Large intestine (tissue), 3 donors: ENCODE data around the gene PRELP. TPM values are rescaled to one million over a fixed set of nuclear protein-coding genes. Genes with fewer than 3 reads are reported as not detected.

Experiments used
- DNase-seq, 2 donors: peaks; one replicate each; pipeline versions ENCODE4 v3.0.0 to v3.0.0-alpha.2; 2013
- H3K27ac ChIP-seq: one replicate; pipeline ENCODE4 v1.5.1; 2013; ENCODE audit warnings: low read length
- H3K27me3 ChIP-seq: 2 replicates; pipeline ENCODE4 v1.6.1; 2013; ENCODE audit warnings: low read length; ENCODE audit not compliant: control insufficient read depth, insufficient read depth
- H3K36me3 ChIP-seq: 2 replicates; pipeline ENCODE4 v1.6.1; 2013; ENCODE audit warnings: low read length; ENCODE audit not compliant: control insufficient read depth, insufficient read depth
- H3K4me1 ChIP-seq: one replicate; pipeline ENCODE4 v1.6.1; 2013; ENCODE audit warnings: low read length; ENCODE audit not compliant: control insufficient read depth, insufficient read depth
- H3K4me3 ChIP-seq: one replicate; pipeline ENCODE4 v1.5.1; 2013; ENCODE audit warnings: low read length
- H3K9me3 ChIP-seq: one replicate; pipeline ENCODE4 v1.6.1; 2013; ENCODE audit warnings: mild to moderate bottlenecking, low read depth, low read length, moderate library complexity; ENCODE audit not compliant: control insufficient read depth
- WGBS: methylation state at CpG from one replicate; pipeline ENCODE4 v1.1.5; 2013; ENCODE audit warnings: low lambda C conversion rate; ENCODE audit not compliant: insufficient coverage; 5-methylcytosine and 5-hydroxymethylcytosine counted together
- polyA plus RNA-seq: library from polyadenylated mRNA; unstranded; fragments of 120-200 nt; gene quantifications from one replicate; pipeline ENCODE4 v1.2.1, GENCODE V29; 2013

Gene PRELP
- polyA plus RNA-seq, 1 donor: 4.4 TPM

DNA sequence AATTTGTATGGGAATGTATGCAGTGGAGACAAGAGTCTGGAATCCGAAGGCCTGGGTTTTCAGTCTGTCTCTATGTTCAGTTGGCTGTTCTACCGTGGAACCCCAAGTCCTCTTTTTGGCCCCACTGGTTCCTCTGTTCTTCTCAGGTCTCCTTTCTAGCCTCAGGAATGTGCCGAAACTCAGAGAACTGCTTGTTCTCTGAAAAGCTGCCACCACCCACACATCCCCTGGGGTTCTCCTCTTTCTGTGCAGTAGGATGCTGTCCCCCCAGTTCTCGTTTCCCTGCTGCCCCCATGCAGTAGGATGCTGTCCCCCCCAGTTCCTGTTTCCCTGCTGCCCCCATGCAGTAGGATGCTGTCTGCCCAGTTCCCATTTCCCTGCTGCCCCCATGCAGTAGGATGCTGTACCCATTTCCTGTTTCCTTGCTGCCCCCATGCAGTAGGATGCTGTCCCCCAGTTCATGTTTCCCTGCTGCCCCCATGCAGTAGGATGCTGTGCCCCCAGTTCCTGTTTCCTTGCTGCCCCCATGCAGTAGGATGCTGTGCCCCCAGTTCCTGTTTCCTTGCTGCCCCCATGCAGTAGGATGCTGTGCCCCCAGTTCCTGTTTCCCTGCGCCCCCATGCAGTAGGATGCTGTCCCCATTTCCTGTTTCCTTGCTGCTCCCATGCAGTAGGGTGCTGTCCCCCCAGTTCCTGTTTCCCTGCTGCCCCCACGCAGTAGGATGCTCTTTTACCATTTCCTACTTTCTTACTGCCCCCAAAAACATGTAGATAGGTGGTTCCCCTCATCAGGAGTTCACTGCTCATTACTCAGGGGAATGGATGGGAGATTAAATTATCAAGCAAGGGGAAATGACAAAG, 53.6 kb downstream of the PRELP start:
- H3K36me3 ChIP-seq: no peaks in the 10 kb centered on the region
- H3K4me3 ChIP-seq: no peak overlapping the region
- 81% methylated on average over 3 of the region's 6 CpGs for WGBS
- H3K27me3 ChIP-seq: no peaks in the 10 kb centered on the region
- no peak overlapping the region for H3K27ac ChIP-seq
- DNase-seq: no peak
- H3K9me3 ChIP-seq: no peaks in the 10 kb centered on the region
- peaks cover 7% of the 10 kb centered on the region for H3K4me1 ChIP-seq

DNA sequence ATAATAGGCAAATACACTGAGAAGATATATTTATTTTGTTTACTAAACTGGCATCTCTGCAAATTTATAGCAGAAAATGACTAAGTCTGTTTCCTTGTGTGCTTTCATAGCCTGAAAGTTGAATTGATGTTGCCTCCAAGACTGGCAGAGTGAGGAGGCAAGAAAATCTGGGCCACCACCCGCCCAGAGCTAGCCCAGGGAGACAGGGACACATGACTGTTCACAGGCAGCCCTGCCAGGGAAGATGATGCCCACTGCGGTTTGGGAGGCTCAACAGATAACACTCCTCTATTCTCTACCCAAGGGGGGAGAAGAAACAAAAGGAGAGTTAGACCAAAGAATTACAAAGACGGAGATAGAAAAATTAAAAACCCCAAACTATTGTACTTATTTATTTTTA, 55.5 kb downstream of the PRELP start:
- H3K27ac ChIP-seq: no peak overlapping the region
- H3K4me1 ChIP-seq: peaks cover 7% of the 10 kb centered on the region
- no peaks in the 10 kb centered on the region for H3K27me3 ChIP-seq
- DNase-seq: no peak
- no peak overlapping the region for H3K4me3 ChIP-seq
- no peaks in the 10 kb centered on the region for H3K9me3 ChIP-seq
- WGBS: 70% methylated on average over 2 of the region's 3 CpGs
- no peaks in the 10 kb centered on the region for H3K36me3 ChIP-seq

DNA sequence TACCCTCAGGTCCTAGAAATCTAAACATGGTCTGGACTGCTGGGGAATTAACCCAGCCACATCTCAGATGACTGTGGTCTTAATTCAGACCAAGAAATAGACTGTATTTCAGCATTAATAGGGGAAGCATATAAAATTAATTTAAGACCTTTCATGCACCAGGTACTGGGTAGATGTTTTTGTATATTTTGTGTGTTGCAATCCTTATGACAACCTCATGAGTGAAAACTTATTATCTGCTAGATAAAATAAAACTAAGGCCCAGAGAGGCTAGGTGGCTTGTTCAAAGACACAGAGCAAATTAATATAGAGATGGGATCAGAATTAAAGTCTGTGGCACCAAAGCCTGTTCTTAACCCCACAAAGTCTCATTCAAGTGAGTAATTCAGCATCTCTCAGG, 58.4 kb downstream of the PRELP start:
- peaks cover 23% of the 10 kb centered on the region for H3K4me1 ChIP-seq

DNA sequence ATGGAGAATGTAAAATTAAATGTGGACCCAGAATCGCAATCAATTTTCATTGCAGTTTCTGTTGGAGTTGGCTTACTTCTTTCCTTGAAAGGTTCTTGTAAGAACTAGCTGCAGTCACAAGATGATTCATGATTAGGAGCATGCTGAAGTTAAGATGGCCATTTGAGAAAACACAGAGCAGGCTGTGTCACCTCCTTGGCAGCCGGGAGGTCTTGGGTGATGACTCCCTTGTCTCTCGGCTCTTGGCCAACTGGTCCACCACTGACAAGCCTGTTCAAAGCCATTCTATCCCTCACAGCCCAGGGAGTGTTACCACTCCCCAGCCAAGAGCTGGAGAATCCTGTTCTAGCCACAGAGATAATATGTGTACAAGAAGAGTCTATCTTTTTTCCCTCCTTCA, 58.9 kb downstream of the PRELP start:
- DNase-seq: peak in 1 of 2 donors; percentile 27
- no peak overlapping the region for H3K27ac ChIP-seq
- no peaks in the 10 kb centered on the region for H3K27me3 ChIP-seq
- H3K4me1 ChIP-seq: peaks cover 23% of the 10 kb centered on the region
- no peaks in the 10 kb centered on the region for H3K36me3 ChIP-seq
- WGBS: no CpG with 5 or more reads among the region's 3 CpGs
- H3K9me3 ChIP-seq: no peaks in the 10 kb centered on the region
- no peak overlapping the region for H3K4me3 ChIP-seq

More for the DNA sequence above, 58.4 kb downstream of the PRELP start:
- H3K9me3 ChIP-seq: no peaks in the 10 kb centered on the region
- no peaks in the 10 kb centered on the region for H3K36me3 ChIP-seq
- no peak overlapping the region for H3K27ac ChIP-seq
- H3K27me3 ChIP-seq: no peaks in the 10 kb centered on the region
- no peak overlapping the region for H3K4me3 ChIP-seq
- no peak for DNase-seq

DNA sequence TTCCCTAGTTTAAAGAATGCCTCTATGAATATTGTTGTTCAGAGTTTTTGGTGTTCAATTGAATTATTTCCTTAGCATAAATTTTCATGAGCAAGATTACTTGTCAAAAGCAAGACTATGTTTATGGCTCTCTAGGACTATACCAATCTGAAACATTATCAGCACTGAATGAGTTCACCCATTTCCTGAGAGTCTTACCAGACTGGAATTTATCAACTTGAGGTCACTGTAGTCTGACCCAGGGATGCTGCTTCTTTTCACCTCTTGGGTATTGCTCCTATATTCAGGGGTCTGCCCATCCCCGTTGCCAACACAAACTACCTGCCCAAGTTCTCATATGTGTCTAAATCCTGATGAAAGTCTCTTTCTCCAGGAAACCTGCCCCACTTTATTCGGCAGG, 61.0 kb downstream of the PRELP start:
- H3K27me3 ChIP-seq: no peaks in the 10 kb centered on the region
- no CpG with 5 or more reads among the region's 2 CpGs for WGBS
- no peaks in the 10 kb centered on the region for H3K36me3 ChIP-seq
- H3K4me3 ChIP-seq: no peak overlapping the region
- peaks cover 21% of the 10 kb centered on the region for H3K4me1 ChIP-seq
- no peaks in the 10 kb centered on the region for H3K9me3 ChIP-seq
- H3K27ac ChIP-seq: peak overlapping the region; percentile 55
- DNase-seq: no peak

DNA sequence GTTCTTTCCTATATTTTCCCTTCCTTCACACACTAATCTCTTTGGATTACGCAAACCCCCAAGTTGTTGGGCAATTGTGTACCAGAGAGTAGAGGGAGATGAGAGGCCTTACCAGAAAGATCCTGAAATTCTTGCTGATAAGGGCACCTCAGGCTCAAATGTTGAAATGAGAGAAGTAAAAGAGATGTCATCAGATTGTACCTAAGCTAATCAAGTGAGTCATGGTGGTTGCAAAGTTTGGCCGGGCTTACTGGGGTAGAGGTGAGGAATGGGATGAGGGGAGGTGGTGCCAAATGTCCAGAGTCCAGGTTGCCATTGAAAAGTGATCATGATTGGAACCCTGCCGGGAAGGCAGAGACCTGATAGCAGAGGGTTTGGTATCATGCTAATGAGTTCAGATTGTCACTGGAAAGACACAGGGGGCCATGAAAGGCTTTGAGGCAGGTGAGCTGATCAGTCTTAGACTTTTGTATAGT, 61.4 kb downstream of the PRELP start:
- no CpG with 5 or more reads among the region's 3 CpGs for WGBS
- H3K27ac ChIP-seq: peak overlapping the region; percentile 74
- peaks cover 21% of the 10 kb centered on the region for H3K4me1 ChIP-seq
- H3K9me3 ChIP-seq: no peaks in the 10 kb centered on the region
- H3K27me3 ChIP-seq: no peaks in the 10 kb centered on the region
- no peak overlapping the region for H3K4me3 ChIP-seq
- H3K36me3 ChIP-seq: no peaks in the 10 kb centered on the region
- peak; percentile 82 to 85 for DNase-seq

DNA sequence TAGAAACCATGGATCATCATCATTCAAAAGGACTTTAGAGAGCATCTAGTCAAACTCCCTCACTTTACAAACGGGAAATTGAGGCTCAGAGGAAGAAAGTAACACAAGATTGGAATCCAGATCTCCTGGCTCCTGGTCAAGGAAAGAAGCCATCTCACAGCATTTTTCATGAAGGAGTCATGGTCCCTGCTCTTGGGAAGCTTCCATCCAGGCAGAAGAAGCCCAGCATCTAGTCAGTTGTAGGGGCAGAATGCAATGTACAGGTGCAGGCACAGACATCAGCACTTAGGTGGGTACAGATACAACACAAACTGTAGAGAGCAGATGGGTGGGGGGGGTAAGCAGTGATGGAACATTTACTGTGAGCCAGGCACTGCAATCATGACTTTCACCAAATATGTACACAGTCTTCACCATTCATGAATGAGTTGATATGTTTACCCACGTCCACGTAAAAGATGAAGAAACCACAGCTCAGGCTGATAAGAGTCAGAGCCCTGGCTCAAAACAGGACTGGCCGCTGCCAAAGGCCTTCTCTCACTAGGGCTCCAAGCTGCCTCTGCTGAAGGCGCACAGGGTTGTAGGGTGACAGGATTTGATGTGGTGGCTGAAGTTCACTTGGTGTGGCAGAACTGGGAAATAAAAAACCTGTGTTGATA, 62.3 kb downstream of the PRELP start:
- Histone ChIP-seq H3K27ac (peak overlapping the region; percentile 74), H3K36me3 (no peaks in the 10 kb centered on the region), H3K9me3 (no peaks in the 10 kb centered on the region), H3K4me1 (peaks cover 21% of the 10 kb centered on the region), H3K27me3 (no peaks in the 10 kb centered on the region), H3K4me3 (no peak overlapping the region)
- peak in 1 of 2 donors; percentile 53 for DNase-seq
- no CpG with 5 or more reads among the region's 5 CpGs for WGBS

DNA sequence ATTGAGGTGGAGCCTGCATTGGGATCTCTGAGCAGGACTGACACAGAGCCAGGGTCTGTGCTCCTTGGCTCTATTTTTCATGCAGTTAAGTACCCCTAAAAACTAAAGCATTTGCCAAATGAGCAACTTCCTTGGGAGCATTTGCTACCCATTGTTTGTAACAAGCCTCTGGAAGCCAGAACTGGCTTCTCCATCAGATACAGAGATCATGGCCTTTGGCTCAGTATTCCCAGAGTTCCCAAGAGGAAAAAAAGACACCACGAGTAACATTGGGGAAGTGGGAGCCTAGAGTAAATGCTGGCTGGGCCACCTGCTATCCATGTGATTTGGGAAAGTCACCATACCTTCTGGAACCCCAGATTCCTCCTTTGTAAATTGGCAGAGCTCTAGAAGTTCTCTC, 63.1 kb downstream of the PRELP start:
- Histone ChIP-seq H3K4me3 (no peak overlapping the region), H3K27ac (no peak overlapping the region), H3K36me3 (no peaks in the 10 kb centered on the region), H3K9me3 (no peaks in the 10 kb centered on the region), H3K27me3 (no peaks in the 10 kb centered on the region), H3K4me1 (peaks cover 21% of the 10 kb centered on the region)
- no peak for DNase-seq
- no CpG with 5 or more reads among the region's 1 CpG for WGBS

DNA sequence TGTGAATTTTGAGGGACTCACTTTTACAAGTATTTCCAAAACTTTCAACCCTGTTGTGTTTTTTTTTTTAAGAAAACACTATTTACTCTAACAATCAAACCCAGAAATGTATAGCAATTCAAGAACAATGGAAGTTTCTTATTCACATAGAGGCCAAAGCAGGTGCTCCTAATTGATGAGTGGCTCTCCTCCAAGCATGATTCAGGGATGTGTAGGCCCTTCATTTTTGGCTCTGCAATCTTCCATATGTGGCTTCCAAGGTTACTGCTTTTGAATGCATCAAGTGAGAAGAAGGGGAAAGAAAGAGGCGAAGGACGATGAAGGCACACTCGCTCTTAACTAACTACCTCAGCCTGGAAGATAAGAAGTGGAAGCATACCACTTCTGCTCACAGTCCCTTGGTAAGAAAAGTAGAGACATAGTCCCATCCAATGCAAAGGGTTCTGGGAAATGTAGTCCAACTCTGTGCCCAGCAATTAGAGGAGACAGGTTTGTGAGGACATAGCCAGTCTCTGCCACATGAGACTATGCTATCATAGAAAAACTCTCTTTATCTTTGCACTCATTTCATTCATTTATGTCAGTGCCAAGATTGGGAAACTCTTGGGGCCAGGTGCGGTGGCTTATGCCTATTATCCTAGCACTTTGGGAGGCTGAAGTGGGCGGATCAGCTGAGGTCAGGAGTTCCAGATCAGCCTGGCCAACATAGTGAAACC, 64.4 kb downstream of the PRELP start:
- Histone ChIP-seq H3K4me3 (no peak overlapping the region), H3K36me3 (no peaks in the 10 kb centered on the region), H3K4me1 (peaks cover 21% of the 10 kb centered on the region), H3K27ac (no peak overlapping the region), H3K27me3 (no peaks in the 10 kb centered on the region), H3K9me3 (no peaks in the 10 kb centered on the region)
- no CpG with 5 or more reads among the region's 5 CpGs for WGBS
- DNase-seq: no peak
